Breast epithelium (tissue), 4 donors: Measurements from ENCODE around the gene HMGA1. TPM values are rescaled to one million over a fixed set of nuclear protein-coding genes. Genes with fewer than 3 reads are reported as not detected.
A peak's percentile ranks its signal among the peaks of the same experiment; 100 is the strongest.

ENCODE experiments used
- DNase-seq, 2 donors: peaks; one replicate each; pipeline ENCODE4 v3.0.0-alpha.2; 2019; ENCODE audit warnings: low spot score in 2 of 2
- H3K27ac ChIP-seq, 2 donors: fragments of 200-600 bp; sonication (generic) in 1 of 2; one replicate each; pipeline ENCODE4 v1.5.1; 2016 to 2019; ENCODE audit warnings: mild to moderate bottlenecking in 1 of 2
- H3K27me3 ChIP-seq, 2 donors: fragments of 200-600 bp; sonication (generic) in 1 of 2; one replicate each; pipeline versions ENCODE4 v1.5.1 to v1.6.0; 2017 to 2019; ENCODE audit warnings: control low read depth in 1 of 2, mild to moderate bottlenecking in 1 of 2
- H3K36me3 ChIP-seq: fragments of 200-600 bp; one replicate; pipeline ENCODE4 v1.5.1; 2019
- H3K4me1 ChIP-seq, 2 donors: fragments of 200-600 bp; sonication (generic); one replicate each; pipeline ENCODE4 v1.5.1; 2016 to 2019; ENCODE audit warnings: control low read depth in 1 of 2
- H3K4me3 ChIP-seq, 3 donors: fragments of 200-600 bp; sonication (generic); 1 replicate in 2 of 3; 2 replicates in 1 of 3; pipeline ENCODE4 v1.5.1; 2016 to 2019; ENCODE audit warnings: mild to moderate bottlenecking in 3 of 3, moderate library complexity in 2 of 3
- H3K9me3 ChIP-seq, 2 donors: fragments of 200-600 bp; sonication (generic) in 1 of 2; one replicate each; pipeline ENCODE4 v1.5.1; 2016 to 2019; ENCODE audit warnings: control low read depth in 1 of 2
- CTCF ChIP-seq, 3 donors: fragments of 450-650 bp; IDR thresholded peaks; one replicate each; pipeline ENCODE4 v1.5.1; 2016 to 2017; ENCODE audit warnings: antibody characterized with exemption in 3 of 3, mild to moderate bottlenecking in 3 of 3, moderate library complexity in 3 of 3
- POLR2A ChIP-seq: fragments of 450-650 bp; IDR thresholded peaks from one replicate; pipeline ENCODE4 v1.6.1; 2016; ENCODE audit warnings: antibody characterized with exemption, mild to moderate bottlenecking, moderate library complexity
- POLR2AphosphoS5 ChIP-seq, 3 donors: sonication (generic); formaldehyde crosslinking; IDR thresholded peaks; one replicate each; pipeline ENCODE4 v1.6.1; 2017; ENCODE audit warnings: antibody characterized with exemption in 3 of 3
- intact Hi-C: fragments of 100-400 bp; cut with DNase I; formaldehyde crosslinking; loops from one replicate; pipeline ENCODE4 v1.15.1; 2023; ENCODE audit warnings: low total_unique reads
- total RNA-seq, 3 donors: library from RNA; depleted of rRNA; stranded (reverse); fragments of >200 nt; gene quantifications; one replicate each; pipeline ENCODE4 v1.1.0, GENCODE V29; 2016

The HMGA1 gene
- total RNA-seq, 3 donors from 2014 or later = 10.9 to 20.9 (median 12.8) TPM

- no peak overlapping the region for H3K4me3 ChIP-seq
- H3K36me3 ChIP-seq = no peaks in the 10 kb centered on the region
- no peaks in the 10 kb centered on the region for H3K4me1 ChIP-seq
- TF ChIP-seq POLR2A (no peak), POLR2AphosphoS5 (IDR thresholded peaks at IDR 0.05) (no peak), CTCF (IDR thresholded peaks at IDR 0.05) (no peak)
- no peaks in the 10 kb centered on the region for H3K27me3 ChIP-seq
- peak overlapping the region in 1 of 2 donors; percentile 94 for H3K27ac ChIP-seq
- DNase-seq = no peak
- H3K9me3 ChIP-seq = no peaks in the 10 kb centered on the region
- intact Hi-C loops = no loop called here
These were observed 2.8 kb upstream of the HMGA1 start for GRCh38 chr6:34233867-34234266.

- peak overlapping the region; percentile 89 to 94 for H3K27ac ChIP-seq
- intact Hi-C loops = no loop called here
- TF ChIP-seq POLR2AphosphoS5 (IDR thresholded peaks at IDR 0.05) (no peak), CTCF (IDR thresholded peaks at IDR 0.05) (no peak), POLR2A (no peak)
- no peak for DNase-seq
- H3K27me3 ChIP-seq = no peaks in the 10 kb centered on the region
- no peak overlapping the region for H3K4me3 ChIP-seq
- H3K36me3 ChIP-seq = no peaks in the 10 kb centered on the region
- no peaks in the 10 kb centered on the region for H3K9me3 ChIP-seq
- no peaks in the 10 kb centered on the region for H3K4me1 ChIP-seq
These were observed 1.9 kb upstream of the HMGA1 start for GRCh38 chr6:34234667-34235306.

DNA sequence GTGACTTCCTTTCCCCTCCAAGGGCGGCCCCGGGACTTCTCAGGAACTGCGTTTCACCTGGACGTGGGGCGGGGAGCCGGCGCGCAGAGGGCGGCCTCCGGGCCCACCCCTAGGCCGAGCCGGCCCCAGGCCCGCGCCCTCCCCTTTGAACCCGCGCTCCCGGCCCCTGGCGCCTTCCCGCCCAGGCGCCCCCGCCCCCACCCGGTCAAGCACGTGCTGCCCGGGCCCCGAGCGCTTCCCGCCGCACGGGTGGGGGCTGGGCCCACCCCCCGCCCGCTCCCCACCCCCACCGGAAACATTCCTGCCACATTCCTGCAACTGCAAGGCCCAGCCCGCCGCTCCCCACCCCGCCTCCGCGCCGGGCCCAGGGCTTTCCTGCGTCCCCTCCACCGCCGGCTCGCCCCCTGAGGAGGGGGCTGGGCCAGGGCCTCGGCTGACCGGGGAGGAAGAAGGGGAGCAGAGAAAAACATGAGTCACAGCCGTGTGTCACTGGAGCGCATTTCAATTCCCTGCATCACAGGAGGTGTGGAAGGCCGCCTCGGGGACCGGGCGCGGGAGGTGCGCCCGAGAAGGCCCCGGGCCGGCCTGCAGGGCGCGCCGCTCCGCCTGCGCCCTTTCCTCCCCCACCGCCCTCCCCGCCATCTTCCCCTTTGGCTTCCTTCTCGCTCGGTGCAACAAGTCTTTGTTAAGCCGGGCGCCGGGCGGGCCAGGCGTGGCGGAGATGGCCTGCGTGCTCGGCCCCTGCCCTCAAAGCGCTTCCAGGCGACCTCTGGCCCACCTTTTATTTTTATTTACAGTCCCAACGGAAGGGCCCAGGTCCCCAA is 1.2 kb upstream of the HMGA1 start:
- TF ChIP-seq POLR2AphosphoS5 (IDR thresholded peaks at IDR 0.05) = no peak
- no peak for TF ChIP-seq CTCF (IDR thresholded peaks at IDR 0.05)
- no peak for TF ChIP-seq POLR2A
- Histone ChIP-seq H3K4me3 (peak overlapping the region; percentile 66 to 78 (median 73)), H3K9me3 (no peaks in the 10 kb centered on the region), H3K27me3 (no peaks in the 10 kb centered on the region), H3K27ac (peak overlapping the region; percentile 89 to 94), H3K36me3 (no peaks in the 10 kb centered on the region), H3K4me1 (no peaks in the 10 kb centered on the region)
- DNase-seq = no peak
- intact Hi-C loops = no loop called here

- no peak for DNase-seq
- H3K4me3 ChIP-seq = peak overlapping the region; percentile 66 to 78 (median 73)
- no peaks in the 10 kb centered on the region for H3K4me1 ChIP-seq
- H3K27ac ChIP-seq = peak overlapping the region; percentile 89 to 94
- H3K27me3 ChIP-seq = no peaks in the 10 kb centered on the region
- no peaks in the 10 kb centered on the region for H3K9me3 ChIP-seq
- H3K36me3 ChIP-seq = no peaks in the 10 kb centered on the region
- intact Hi-C loops = no loop called here
- no peak for TF ChIP-seq POLR2A
- TF ChIP-seq CTCF (IDR thresholded peaks at IDR 0.05) = no peak
- no peak for TF ChIP-seq POLR2AphosphoS5 (IDR thresholded peaks at IDR 0.05)
These were observed 586 bp upstream of the HMGA1 start for GRCh38 chr6:34236131-34236442.

- no peaks in the 10 kb centered on the region for H3K9me3 ChIP-seq
- H3K36me3 ChIP-seq = no peaks in the 10 kb centered on the region
- peak overlapping the region; percentile 66 to 78 (median 73) for H3K4me3 ChIP-seq
- intact Hi-C loops = no loop called here
- no peak for TF ChIP-seq POLR2A
- TF ChIP-seq CTCF (IDR thresholded peaks at IDR 0.05) = no peak
- no peak for TF ChIP-seq POLR2AphosphoS5 (IDR thresholded peaks at IDR 0.05)
- no peak for DNase-seq
- H3K27ac ChIP-seq = peak overlapping the region; percentile 88 to 94
- no peaks in the 10 kb centered on the region for H3K4me1 ChIP-seq
- no peaks in the 10 kb centered on the region for H3K27me3 ChIP-seq
These were observed 646 bp downstream of the HMGA1 start for GRCh38 chr6:34237316-34237721.
